Jurkat, Clone E6-1 (cell line): ENCODE measurements around the gene NCKIPSD. TPM values are rescaled to one million over a fixed set of nuclear protein-coding genes. Genes with fewer than 3 reads are reported as not detected.
"Not testable (repeated sequence)": the region's sequence is repeated elsewhere in the genome, so short reads cannot be mapped to it uniquely, and the experiment has no call there.

ENCODE experiments used
- DNase-seq: peaks from one replicate; pipeline ENCODE4 v3.0.0-alpha.2; 2011; ENCODE audit warnings: low read depth, low spot score
- H3K4me3 ChIP-seq: 2 replicates; pipeline ENCODE4 v1.5.1; 2011; ENCODE audit warnings: mild to moderate bottlenecking, low read length, control low read depth, moderate library complexity
- polyA plus RNA-seq: library from polyadenylated mRNA; unstranded; fragments of >200 nt; gene quantifications from one replicate; pipeline ENCODE4 v1.2.1, GENCODE V29; 2012; ENCODE audit warnings: missing spikeins; ENCODE audit not compliant: insufficient read length, insufficient read depth

NCKIPSD gene
- 34.8 TPM for polyA plus RNA-seq

DNA sequence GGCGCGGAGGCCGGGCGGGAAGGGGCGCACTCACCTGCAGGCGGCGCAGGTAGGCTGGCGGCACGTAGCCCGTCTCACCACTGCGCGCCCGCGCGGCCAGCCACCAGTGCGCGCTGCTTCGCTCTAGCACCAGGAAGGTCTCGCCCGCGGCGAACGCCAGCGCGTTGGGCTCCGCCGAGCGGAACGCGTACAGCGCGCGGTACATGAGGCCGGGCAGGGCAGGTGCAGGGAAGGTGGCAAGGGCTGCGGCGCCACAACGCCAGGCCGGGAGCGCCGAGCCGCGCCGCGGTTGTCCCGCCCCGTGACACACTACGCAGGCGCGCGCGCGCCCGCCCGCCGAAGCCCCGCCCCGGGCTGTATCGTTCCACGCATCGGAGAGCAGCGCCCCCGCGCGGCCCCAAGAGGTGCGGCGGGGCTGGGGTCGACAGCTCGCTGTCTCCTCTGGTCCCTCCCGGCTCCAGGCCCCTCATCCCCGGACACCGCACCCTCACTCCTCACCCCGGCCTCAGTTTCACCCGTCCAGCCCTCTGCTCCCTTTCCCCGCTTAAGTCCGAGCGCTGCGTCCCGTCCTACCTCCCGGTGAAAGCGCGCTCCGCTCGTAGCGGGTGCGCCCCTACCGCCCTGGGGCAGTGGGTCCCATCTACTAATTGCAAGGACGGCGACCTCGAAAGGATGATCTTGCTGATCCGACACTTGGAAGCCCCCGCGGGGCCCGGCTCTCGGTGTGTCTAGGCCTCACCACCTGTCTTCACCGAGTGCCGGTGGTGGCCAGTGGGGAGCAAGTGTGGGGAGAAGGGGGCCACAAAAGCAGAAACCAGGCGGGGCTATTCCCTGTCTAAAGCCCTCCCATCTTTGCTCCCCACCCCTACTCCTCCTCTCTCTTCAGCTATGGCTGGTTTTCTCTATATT is at the start of gene NCKIPSD:
NCKIPSD (minus strand) TSS at position 313 of the 909 bp plus-strand sequence; CDS start at position 205, 108 bp downstream.
- peak within 1 kb of the TSS; percentile 86 for H3K4me3 ChIP-seq
- DNase-seq = peak; percentile 69

DNA sequence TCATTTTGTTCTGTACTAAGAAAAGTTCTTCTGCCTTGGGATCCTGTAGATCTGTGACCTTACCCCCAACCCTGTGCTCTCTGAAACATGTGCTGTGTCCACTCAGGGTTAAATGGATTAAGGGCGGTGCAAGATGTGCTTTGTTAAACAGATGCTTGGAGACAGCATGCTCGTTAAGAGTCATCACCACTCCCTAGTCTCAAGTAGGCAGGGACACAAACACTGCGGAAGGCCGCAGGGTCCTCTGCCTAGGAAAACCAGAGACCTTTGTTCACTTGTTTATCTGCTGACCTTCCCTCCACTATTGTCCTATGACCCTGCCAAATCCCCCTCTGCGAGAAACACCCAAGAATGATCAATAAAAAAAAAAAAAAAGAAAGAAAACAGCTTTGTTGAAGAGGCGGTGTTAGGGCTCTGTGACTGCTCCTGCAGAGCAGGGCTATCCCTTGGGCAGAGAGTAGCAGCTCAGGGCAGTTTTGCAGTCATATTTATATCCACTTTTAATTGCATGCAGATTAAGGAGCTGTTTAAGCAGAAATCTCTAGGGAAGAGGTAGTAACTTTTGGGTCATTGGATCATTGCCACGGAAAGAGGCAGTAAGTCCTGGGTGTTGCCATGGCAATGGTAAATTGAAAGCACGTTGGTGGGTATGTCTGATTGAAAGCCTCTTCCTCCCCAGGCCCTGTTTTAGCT is 49.5 kb upstream of the NCKIPSD start:
- H3K4me3 ChIP-seq, DNase-seq: not testable (repeated sequence)

DNA sequence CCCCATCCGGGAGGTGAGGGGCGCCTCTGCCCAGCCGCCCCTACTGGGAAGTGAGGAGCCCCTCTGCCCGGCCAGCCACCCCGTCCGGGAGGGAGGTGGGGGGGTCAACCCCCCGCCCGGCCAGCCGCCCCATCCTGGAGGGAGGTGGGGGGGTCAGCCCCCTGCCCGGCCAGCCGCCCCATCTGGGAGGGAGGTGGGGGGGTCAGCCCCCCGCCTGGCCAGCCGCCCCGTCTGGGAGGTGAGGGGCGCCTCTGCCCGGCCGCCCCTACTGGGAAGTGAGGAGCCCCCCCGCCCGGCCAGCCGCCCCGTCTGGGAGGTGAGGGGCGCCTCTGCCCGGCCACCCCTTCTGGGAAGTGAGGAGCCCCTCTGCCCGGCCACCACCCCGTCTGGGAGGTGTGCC is 48.8 kb upstream of the NCKIPSD start:
- DNase-seq, H3K4me3 ChIP-seq: not testable (repeated sequence)

DNA sequence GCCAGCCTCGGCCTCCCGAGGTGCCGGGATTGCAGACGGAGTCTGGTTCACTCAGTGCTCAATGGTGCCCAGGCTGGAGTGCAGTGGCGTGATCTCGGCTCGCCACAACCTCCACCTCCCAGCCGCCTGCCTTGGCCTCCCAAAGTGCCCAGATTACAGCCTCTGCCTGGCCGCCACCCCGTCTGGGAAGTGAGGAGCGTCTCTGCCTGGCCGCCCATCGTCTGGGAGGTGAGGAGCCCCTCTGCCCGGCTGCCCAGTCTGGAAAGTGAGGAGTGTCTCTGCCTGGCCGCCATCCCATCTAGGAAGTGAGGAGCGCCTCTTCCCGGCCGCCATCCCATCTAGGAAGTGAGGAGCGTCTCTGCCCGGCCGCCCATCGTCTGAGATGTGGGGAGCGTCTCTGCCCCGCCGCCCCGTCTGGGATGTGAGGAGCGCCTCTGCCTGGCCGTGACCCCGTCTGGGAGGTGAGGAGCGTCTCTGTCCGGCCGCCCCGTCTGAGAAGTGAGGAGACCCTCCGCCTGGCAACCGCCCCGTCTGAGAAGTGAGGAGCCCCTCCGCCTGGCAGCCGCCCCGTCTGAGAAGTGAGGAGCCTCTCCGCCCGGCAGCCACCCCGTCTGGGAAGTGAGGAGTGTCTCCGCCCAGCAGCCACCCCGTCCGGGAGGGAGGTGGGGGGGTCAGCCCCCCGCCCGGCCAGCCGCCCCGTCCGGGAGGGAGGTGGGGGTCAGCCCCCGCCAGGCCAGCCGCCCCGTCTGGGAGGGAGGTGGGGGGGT is 48.2 kb upstream of the NCKIPSD start:
- H3K4me3 ChIP-seq = not testable (repeated sequence)

DNA sequence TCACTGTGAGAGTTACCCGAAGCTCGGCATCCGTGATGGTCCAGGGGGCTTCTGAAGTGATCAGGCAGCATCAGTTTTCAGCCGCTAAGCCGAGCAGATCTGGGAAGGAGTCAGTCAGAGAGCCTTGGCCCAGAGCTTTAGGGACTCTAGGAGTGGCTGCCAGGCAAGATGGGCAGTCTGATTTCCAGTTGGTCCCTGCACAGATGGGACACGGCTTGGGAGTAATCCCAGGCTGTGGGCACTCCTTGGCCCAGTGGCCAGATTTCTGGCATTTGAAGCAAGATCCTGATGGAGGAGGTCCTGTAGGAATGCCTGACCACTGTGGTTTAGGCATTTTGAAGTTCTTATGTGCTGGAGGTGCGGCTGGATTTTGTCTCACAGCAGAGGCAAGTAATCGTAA is 41.8 kb upstream of the NCKIPSD start:
- DNase-seq = no peak

More for the DNA sequence above, 48.2 kb upstream of the NCKIPSD start:
- not testable (repeated sequence) for DNase-seq

DNA sequence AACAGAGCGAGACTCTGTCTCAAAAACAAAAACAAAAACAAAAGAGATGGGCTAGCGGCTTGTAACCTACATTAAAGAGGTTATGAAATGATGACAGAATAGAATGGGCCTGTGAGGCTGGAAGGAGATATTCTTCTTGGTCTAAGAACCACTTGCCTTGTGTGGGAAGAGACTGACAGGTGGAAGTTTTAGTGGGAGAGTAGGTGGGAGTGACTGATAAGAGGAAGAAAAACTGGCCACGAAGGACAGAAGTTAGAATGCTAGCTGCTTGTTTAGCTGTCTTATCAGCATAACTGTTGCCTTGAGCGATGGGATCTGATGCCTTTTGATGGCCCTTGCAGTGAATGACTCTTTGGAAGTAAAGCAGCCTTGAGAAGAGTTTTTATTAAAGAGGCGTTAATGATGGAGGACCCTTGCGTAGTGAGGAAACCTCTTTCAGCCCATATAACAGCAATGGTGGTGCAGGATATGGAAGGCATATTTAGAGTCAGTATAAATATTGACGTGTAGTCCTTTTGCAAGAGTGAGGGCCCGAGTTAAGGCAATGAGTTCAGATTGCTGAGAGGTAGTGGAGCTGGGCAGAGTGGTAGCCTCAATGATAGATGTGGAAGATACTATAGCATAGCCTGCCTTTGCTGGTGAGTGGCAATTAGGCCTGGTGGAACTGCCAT is 39.6 kb upstream of the NCKIPSD start:
- not testable (repeated sequence) for DNase-seq, H3K4me3 ChIP-seq

More for the DNA sequence above, 41.8 kb upstream of the NCKIPSD start:
- no peak overlapping the region for H3K4me3 ChIP-seq

DNA sequence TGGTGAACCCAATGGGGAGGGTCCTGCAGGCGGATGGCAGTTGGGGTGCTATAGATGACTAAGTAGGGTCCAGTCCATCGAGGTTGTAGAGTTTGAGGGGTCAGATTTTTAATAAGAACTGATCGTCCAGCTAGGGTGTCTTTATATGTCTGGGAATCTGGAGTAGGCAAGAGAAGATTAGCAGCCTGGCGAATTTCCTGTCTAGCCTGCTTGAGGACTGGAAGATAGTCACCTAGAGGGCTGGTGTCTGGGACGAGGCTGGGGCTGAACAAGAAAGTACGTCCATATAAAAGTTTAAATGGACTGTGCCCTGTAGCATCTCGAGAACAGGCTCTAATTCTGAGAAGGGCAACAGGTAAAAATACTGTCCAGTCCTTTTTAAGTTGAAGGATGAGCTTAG is 38.0 kb upstream of the NCKIPSD start:
- no peak for DNase-seq
- no peak overlapping the region for H3K4me3 ChIP-seq

DNA sequence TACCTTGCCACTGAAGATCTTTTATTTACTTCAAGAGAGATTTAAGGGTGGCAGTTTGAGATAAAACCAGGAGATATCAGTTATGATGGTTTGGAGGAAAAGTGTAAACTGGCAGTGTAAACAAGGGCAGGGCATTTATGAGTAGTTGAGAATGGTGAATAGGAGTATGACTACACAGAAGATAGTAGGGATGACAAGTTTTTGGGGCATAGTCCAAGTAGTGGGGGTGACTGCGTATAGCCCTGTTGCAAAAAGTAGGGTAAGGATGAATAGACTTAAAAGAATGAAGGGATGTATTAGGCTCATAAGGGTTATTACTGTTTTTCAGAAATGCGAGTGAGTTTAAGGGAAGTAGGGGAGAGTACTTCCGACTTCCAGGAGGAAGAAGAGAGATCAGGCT is 37.6 kb upstream of the NCKIPSD start:
- not testable (repeated sequence) for DNase-seq

DNA sequence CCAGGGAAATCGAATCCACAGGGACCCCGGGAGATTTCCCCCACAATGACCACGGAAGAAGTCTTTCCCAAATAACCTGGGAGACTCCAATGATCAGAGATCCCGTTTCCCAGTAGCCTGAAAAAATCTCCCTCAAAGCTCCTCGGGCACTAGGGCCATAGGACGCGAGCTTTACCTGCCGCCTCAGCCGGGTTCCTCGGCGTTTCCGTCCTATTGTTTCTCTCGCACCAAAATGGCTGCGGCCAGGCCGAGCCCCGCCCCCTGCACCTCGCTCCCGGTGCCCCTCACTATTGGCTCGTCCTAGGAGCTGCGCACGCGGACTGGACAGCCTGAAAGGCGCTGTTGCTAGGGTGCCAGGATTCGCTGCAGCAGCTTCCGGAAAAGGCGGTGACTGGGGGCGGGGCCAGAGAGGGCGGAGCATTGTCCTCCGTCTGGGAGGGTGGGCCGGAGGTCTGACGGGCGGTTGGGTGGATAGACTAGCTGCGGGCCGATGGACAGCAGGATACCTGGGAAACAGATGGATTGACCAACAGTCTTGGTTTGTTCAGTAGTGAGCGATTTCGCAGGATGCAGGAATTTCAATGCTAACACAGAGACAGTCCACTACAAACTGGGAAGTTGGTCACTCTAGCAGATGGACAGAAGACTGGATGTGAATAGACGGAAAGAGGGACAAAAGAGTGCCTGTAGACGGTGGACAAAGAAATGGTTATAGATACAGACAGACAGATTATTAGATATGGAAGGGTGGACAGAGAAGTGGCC is 31.4 kb upstream of the NCKIPSD start, which contains the start of gene IP6K2:
IP6K2 (minus strand) TSS at position 240 of the 765 bp plus-strand sequence. CDS start 21,930 bp downstream, outside the sequence.
- DNase-seq = peak; percentile 96
- H3K4me3 ChIP-seq = peak within 1 kb of the TSS; percentile 72

More for the DNA sequence above, 37.6 kb upstream of the NCKIPSD start:
- H3K4me3 ChIP-seq = not testable (repeated sequence)

DNA sequence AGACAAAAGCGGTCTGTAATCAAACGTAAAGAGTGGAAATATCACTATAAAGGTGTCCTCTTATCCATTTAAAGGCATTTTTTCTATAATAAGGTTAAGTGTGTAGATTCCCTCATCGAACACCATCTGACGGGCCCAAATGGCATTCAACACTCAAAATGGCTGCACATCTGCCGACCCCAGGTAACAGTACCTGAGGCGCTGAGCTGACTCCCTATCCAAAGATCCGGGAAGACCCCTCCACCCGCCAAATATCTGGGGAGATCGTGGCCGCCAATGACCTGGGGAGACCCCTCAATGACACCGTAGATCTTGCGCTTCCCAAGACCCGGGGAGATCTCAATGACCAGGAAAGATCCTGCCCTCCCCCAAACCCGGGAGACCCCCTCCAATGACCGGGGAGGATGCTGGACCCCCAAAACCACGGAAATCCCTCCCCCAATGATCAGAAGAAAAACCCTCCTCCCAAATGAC is 30.8 kb upstream of the NCKIPSD start:
- peak; percentile 27 for DNase-seq
- H3K4me3 ChIP-seq = peak overlapping the region; percentile 72

DNA sequence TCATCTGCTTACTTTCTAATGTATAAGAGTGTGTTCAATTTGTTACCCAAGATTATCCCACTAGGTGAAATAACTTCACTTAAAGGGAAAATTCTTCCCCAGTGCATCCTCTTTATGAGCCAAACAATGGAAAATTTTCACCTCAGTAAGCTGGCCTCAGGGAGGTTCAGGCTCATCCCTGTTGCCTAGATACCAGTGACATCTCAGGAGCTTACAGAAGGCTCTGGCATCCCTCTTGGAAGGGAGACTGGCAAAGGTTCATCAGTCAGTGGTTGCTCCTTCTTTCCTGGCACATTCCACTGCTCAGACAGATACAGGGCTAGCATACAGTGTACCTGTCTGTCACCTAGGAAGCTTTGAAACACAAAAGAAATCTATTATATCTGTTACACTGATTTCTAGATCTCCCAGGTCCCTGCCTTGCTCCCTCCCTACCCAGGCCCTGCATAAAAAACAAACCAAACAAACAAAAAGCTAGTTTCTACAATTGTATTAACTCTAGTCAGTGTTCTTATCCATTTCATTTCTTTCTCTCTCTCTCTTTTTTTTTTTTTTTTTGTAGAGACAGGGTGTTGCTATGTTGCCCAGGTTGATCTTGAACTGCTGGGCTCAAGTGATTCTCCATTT is 29.6 kb upstream of the NCKIPSD start:
- DNase-seq = no peak
- peak overlapping the region; percentile 72 for H3K4me3 ChIP-seq

DNA sequence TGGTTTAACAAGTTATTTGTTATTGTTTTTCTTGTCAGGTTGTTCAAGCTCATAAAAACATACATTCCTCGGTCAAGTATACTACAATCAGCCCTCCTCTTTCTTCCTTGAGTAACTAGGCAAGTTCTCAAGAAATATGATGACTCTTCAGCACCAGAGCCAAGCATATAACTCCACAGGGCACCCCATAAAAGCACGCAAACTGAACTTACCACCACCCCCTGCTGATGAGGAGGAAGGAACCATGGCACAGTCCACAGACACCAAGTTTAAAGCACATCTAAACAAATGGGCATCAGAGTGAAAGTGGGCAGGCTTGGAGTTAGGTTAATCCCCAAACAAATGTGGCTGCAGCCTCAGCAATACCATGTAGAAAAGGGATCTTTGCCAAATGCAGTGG is 26.0 kb upstream of the NCKIPSD start:
- no peak for DNase-seq
- no peak overlapping the region for H3K4me3 ChIP-seq

DNA sequence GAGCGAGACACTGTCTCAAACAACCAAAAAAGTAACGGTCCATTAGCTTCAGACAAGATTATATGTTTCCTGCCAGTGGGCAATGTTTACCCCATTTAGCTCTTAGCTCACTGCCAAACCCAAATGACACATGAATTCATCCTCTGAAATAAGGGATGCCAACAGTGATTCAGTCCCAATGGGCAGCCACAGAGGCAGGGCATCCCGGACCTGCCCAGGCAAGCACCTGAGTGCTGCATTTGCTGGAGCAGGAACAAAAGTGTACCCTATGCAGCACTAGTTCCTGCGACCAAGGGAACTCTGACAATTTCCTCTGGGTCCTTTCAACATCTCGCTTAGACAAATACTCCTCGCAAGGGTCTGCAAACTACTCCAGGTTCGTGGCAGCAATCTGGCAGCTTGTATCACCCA is 23.3 kb upstream of the NCKIPSD start:
- no peak overlapping the region for H3K4me3 ChIP-seq
- DNase-seq = no peak

DNA sequence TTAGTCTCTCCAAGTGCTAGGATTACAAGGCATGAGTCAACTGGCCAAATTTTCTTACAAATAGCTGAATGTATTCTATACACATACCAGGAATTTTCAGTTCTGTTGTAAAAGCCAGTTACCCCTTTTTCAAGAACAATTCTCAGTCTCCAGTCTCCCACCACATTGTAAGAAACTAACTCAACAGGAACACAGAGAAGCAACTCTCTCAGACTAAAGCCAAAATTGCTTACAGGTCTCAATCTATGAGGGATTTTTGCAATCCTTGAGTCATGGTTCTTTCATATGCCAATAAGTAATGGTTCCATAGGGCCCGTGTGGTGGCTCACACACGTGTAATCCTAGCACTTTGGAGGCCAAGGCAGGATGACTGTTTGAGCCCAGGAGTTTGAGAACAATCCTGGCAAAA is 22.8 kb upstream of the NCKIPSD start:
- H3K4me3 ChIP-seq = no peak overlapping the region
- DNase-seq = no peak

DNA sequence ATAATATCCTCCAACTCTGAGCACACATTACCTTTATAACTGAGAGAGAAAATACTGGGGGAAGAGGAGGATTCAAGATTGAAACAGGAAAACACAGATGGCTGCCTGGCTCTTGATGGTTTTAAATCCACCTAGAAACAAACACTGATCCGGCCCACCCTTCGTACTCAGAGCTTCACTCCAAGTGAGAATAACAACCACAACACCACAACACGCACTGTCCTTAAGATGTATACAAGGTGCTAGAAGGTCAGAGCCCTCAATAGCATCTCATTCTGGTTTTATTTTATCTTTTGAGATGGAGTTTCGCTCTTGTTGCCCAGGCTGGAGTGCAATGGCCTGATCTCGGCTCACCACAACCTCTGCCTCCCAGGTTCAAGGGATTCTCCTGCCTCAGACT is 21.4 kb upstream of the NCKIPSD start:
- no peak overlapping the region for H3K4me3 ChIP-seq
- no peak for DNase-seq

DNA sequence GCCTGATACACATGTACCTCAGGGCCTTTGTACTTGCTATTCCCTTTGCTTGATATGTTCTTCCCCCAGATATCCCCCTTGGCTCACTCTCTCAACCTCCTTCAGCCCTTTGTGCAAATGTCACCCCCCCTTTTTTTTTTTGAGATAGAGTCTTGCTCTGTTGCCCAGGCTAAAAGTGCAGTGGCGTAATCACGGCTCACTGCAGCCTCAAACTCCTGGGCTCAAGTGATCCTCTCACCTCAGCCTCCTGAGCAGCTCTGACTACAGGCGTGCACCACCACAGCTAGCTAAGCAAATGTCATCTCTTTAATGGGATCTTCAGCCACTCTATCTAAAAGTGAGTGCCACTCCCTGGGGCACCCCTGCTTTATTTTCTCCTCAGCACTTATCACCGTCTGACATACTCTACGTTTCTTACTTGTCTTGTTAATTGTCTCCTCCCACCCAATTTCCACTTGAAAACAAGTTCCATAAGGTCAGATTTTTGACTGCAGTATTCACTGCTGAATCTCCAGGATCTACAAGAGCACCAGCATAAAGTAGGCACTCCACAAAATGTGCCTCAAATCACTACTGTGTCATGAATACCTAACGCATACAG is 16.7 kb upstream of the NCKIPSD start:
- no peak for DNase-seq
- H3K4me3 ChIP-seq = no peak overlapping the region
